Liver (tissue), 9 donors: ENCODE results near the gene EEF1G. TPM values are rescaled to one million over a fixed set of nuclear protein-coding genes. Genes with fewer than 3 reads are reported as not detected.
A peak's percentile ranks its signal among the peaks of the same experiment; 100 is the strongest.

Experiments used
- DNase-seq: peaks from one replicate; pipeline ENCODE4 v3.0.0-alpha.2; 2017; ENCODE audit warnings: low spot score
- H3K27ac ChIP-seq, 2 donors: one replicate each; pipeline ENCODE4 v1.7.0; 2013; ENCODE audit warnings: inconsistent platforms in 2 of 2, low read length in 2 of 2, control low read depth in 1 of 2, low read depth in 1 of 2, mild to moderate bottlenecking in 1 of 2
- H3K27me3 ChIP-seq, 4 donors: one replicate each; pipeline versions ENCODE4 v1.6.1 to v1.7.0; 2013; ENCODE audit warnings: low read length in 3 of 4, inconsistent platforms in 1 of 4, mild to moderate bottlenecking in 1 of 4, moderate library complexity in 1 of 4; ENCODE audit not compliant: control insufficient read depth in 4 of 4, insufficient read depth in 4 of 4
- H3K36me3 ChIP-seq, 4 donors: one replicate each; pipeline versions ENCODE4 v1.6.1 to v1.7.0; 2013; ENCODE audit warnings: low read length in 3 of 4, mild to moderate bottlenecking in 3 of 4, low read depth in 1 of 4, moderate library complexity in 1 of 4; ENCODE audit not compliant: control insufficient read depth in 4 of 4, insufficient read depth in 3 of 4
- H3K4me1 ChIP-seq, 4 donors: one replicate each; pipeline versions ENCODE4 v1.6.1 to v1.7.0; 2013; ENCODE audit warnings: low read length in 3 of 4, mild to moderate bottlenecking in 3 of 4, moderate library complexity in 1 of 4; ENCODE audit not compliant: control insufficient read depth in 4 of 4, insufficient read depth in 4 of 4
- H3K4me3 ChIP-seq, 3 donors: one replicate each; pipeline versions ENCODE4 v1.6.1 to v1.7.0; 2013; ENCODE audit warnings: low read length in 3 of 3, control low read depth in 1 of 3, low read depth in 1 of 3, mild to moderate bottlenecking in 1 of 3
- H3K9ac ChIP-seq, 2 donors: one replicate each; pipeline ENCODE4 v1.7.0; 2013; ENCODE audit warnings: low read length in 2 of 2, mild to moderate bottlenecking in 2 of 2, moderate library complexity in 2 of 2, control low read depth in 1 of 2, low read depth in 1 of 2
- H3K9me3 ChIP-seq, 4 donors: one replicate each; pipeline versions ENCODE4 v1.6.1 to v1.7.0; 2013; ENCODE audit warnings: low read length in 3 of 4; ENCODE audit not compliant: control insufficient read depth in 4 of 4
- ATF3 ChIP-seq: IDR thresholded peaks from 2 replicates; pipeline ENCODE4 v1.6.1; 2016; ENCODE audit warnings: antibody characterized with exemption
- CTCF ChIP-seq: fragments of 150-350 bp; IDR thresholded peaks from 2 replicates; pipeline ENCODE4 v1.5.1; 2017; ENCODE audit warnings: improper control_type of control experiment, low read depth, low read length; ENCODE audit not compliant: missing input control
- EGR1 ChIP-seq, 2 donors: IDR thresholded peaks; 2 replicates each; pipeline ENCODE4 v1.6.1; 2016 to 2018; ENCODE audit warnings: antibody characterized with exemption in 2 of 2, low read depth in 2 of 2
- FOXA1 ChIP-seq: IDR thresholded peaks from 2 replicates; pipeline ENCODE4 v1.6.1; 2016; ENCODE audit warnings: antibody characterized with exemption
- GABPA ChIP-seq, 2 donors: IDR thresholded peaks in 1 of 2; conservative IDR thresholded peaks in 1 of 2; 2 replicates each; pipeline ENCODE4 v1.6.1; 2016; ENCODE audit warnings: antibody characterized with exemption in 2 of 2, mild to moderate bottlenecking in 1 of 2, moderate library complexity in 1 of 2
- HNF4A ChIP-seq, 2 donors: conservative IDR thresholded peaks; 2 replicates each; pipeline ENCODE4 v1.6.1; 2016; ENCODE audit warnings: antibody characterized with exemption in 2 of 2, mild to moderate bottlenecking in 2 of 2
- HNF4G ChIP-seq: IDR thresholded peaks from 2 replicates; pipeline ENCODE4 v1.6.1; 2016; ENCODE audit warnings: antibody characterized with exemption
- JUND ChIP-seq, 2 donors: IDR thresholded peaks; 2 replicates each; pipeline ENCODE4 v1.6.1; 2016; ENCODE audit warnings: antibody characterized with exemption in 2 of 2
- MAX ChIP-seq: IDR thresholded peaks from 2 replicates; pipeline ENCODE4 v1.6.1; 2016; ENCODE audit warnings: antibody characterized with exemption
- NR2F2 ChIP-seq: IDR thresholded peaks from 2 replicates; pipeline ENCODE4 v1.6.1; 2016; ENCODE audit warnings: antibody characterized with exemption
- RAD21 ChIP-seq, 2 donors: IDR thresholded peaks; 2 replicates each; pipeline ENCODE4 v1.6.1; 2016; ENCODE audit warnings: antibody characterized with exemption in 2 of 2, mild to moderate bottlenecking in 2 of 2
- RXRA ChIP-seq, 2 donors: IDR thresholded peaks; 2 replicates each; pipeline ENCODE4 v1.6.1; 2017 to 2018; ENCODE audit warnings: antibody characterized with exemption in 2 of 2, mild to moderate bottlenecking in 1 of 2
- SP1 ChIP-seq: IDR thresholded peaks from 2 replicates; pipeline ENCODE4 v1.6.1; 2018; ENCODE audit warnings: antibody characterized with exemption, mild to moderate bottlenecking
- ZBTB33 ChIP-seq: IDR thresholded peaks from 2 replicates; pipeline ENCODE4 v1.6.1; 2016; ENCODE audit warnings: antibody characterized with exemption
- WGBS: extraction: QIAGEN DNeasy Blood & Tissue Kit; methylation state at CpG from one replicate; pipeline ENCODE4 v1.1.7; 2013; 5-methylcytosine and 5-hydroxymethylcytosine counted together
- polyA plus RNA-seq, 2 donors: library from polyadenylated mRNA; stranded (reverse) in 1 of 2; unstranded in 1 of 2; fragments of 200-250 nt in 1 of 2; fragments of >200 nt in 1 of 2; fragmentation: Nextera tagmentation in 1 of 2; extraction: Ambion mirVana in 1 of 2; gene quantifications; one replicate each; pipeline versions ENCODE4 v1.2.1 to v1.2.3, GENCODE V29; 2013 to 2015
- total RNA-seq, 2 donors: library from RNA; depleted of rRNA; stranded (reverse); fragments of >200 nt; gene quantifications; one replicate each; pipeline ENCODE4 v1.2.3, GENCODE V29; 2014
- donor health status: healthy.
- donor health status: healthy.
- donor health status: healthy.
- donor health status: healthy.
- donor health status: healthy.

The EEF1G gene
- total and polyA plus RNA-seq, 4 donors: 251 to 640 (median 469) TPM

GRCh38 chr11:62595124-62595523, 21.4 kb upstream of the EEF1G start:
- WGBS: 93% methylated on average over 8 of the region's 8 CpGs
- no peaks in the 10 kb centered on the region for H3K9me3 ChIP-seq
- no peak overlapping the region for H3K4me3 ChIP-seq
- H3K27me3 ChIP-seq: no peaks in the 10 kb centered on the region
- peaks cover 18 to 43% (median 38%) of the 10 kb centered on the region in 4 donors for H3K36me3 ChIP-seq
- TF ChIP-seq ZBTB33: no peak
- no peak for TF ChIP-seq GABPA (IDR thresholded peaks at IDR 0.05 in 1 of 2, conservative IDR thresholded peaks at IDR 0.05 in 1 of 2)
- TF ChIP-seq NR2F2: no peak
- no peak for TF ChIP-seq EGR1 (IDR thresholded peaks at IDR 0.05; ENCODE audit: low read depth in 2 of 2)
- TF ChIP-seq FOXA1: no peak
- no peak for TF ChIP-seq HNF4A (conservative IDR thresholded peaks at IDR 0.05)
- no peak for TF ChIP-seq MAX
- no peak for TF ChIP-seq RAD21 (IDR thresholded peaks at IDR 0.05)
- no peak for TF ChIP-seq JUND (IDR thresholded peaks at IDR 0.05)
- H3K27ac ChIP-seq: no peak overlapping the region
- peaks cover 5 to 26% (median 19%) of the 10 kb centered on the region in 4 donors for H3K4me1 ChIP-seq
- DNase-seq: no peak
- H3K9ac ChIP-seq: no peak overlapping the region

- H3K27ac ChIP-seq: no peak overlapping the region
- no peaks in the 10 kb centered on the region for H3K27me3 ChIP-seq
- peak; percentile 80 for DNase-seq
- no peak overlapping the region for H3K4me3 ChIP-seq
- H3K4me1 ChIP-seq: peaks cover 3 to 31% (median 21%) of the 10 kb centered on the region in 4 donors
- H3K36me3 ChIP-seq: peaks cover 18 to 43% (median 38%) of the 10 kb centered on the region in 4 donors
- H3K9ac ChIP-seq: no peak overlapping the region
- H3K9me3 ChIP-seq: no peaks in the 10 kb centered on the region
- WGBS: 66% methylated on average over 13 of the region's 13 CpGs
- TF ChIP-seq HNF4A (conservative IDR thresholded peaks at IDR 0.05) (no peak), CTCF (peak; percentile 38), RAD21 (IDR thresholded peaks at IDR 0.05) (peak; percentile 69 to 79), ATF3 (no peak), RXRA (IDR thresholded peaks at IDR 0.05) (peak in 1 of 2 donors; percentile 19), GABPA (IDR thresholded peaks at IDR 0.05 in 1 of 2, conservative IDR thresholded peaks at IDR 0.05 in 1 of 2) (no peak), NR2F2 (no peak), HNF4G (no peak), ZBTB33 (no peak), SP1 (no peak), JUND (IDR thresholded peaks at IDR 0.05) (no peak), EGR1 (IDR thresholded peaks at IDR 0.05; ENCODE audit: low read depth in 2 of 2) (no peak)
Observed at GRCh38 chr11:62593434-62594044, 19.8 kb upstream of the EEF1G start.
